Measurements from ENCODE around the gene SART1. TPM values are rescaled to one million over a fixed set of nuclear protein-coding genes. Genes with fewer than 3 reads are reported as not detected.
A peak's percentile ranks its signal among the peaks of the same experiment; 100 is the strongest.

The SART1 gene
- total RNA-seq, 2 donors from 2014 or later: 31.2 to 31.6 TPM

- no peak for DNase-seq
- no peak for ATAC-seq
- intact Hi-C loops (cut with DNase I): loop anchor here (10.0 kb wide), 2 partner anchors 206 to 276 kb away; no protein-coding TSS in a partner anchor
These were observed 19.7 kb downstream of the SART1 start for GRCh38 chr11:65981101-65981740.

- intact Hi-C loops (cut with DNase I): loop anchor here (10.0 kb wide), 2 partner anchors 207 to 277 kb away; no protein-coding TSS in a partner anchor
- DNase-seq: no peak
- peak in 1 of 2 donors; percentile 12 for ATAC-seq
These were observed 20.7 kb downstream of the SART1 start for GRCh38 chr11:65981972-65982823.

GRCh38 chr11:65982824-65983588, 21.5 kb downstream of the SART1 start:
- intact Hi-C loops (cut with DNase I): loop anchor here (10.0 kb wide), 2 partner anchors 208 to 278 kb away; no protein-coding TSS in a partner anchor
- DNase-seq (no peak), ATAC-seq (no peak)

GRCh38 chr11:65983589-65983987, 22.1 kb downstream of the SART1 start:
- ATAC-seq: no peak
- intact Hi-C loops (cut with DNase I): loop anchor here (10.0 kb wide), 2 partner anchors 209 to 279 kb away; no protein-coding TSS in a partner anchor
- DNase-seq: no peak

- ATAC-seq: no peak
- peak; percentile 13 for DNase-seq
- intact Hi-C loops (cut with DNase I): loop anchor here (5.0 to 10.0 kb wide), 4 partner anchors 105 to 283 kb away; no protein-coding TSS in a partner anchor
These were observed 25.8 kb downstream of the SART1 start for GRCh38 chr11:65987336-65987735.

GRCh38 chr11:65988791-65989592, 27.5 kb downstream of the SART1 start:
- intact Hi-C loops (cut with DNase I): loop anchor here (2.0 to 10.0 kb wide), 5 partner anchors 104 to 284 kb away; no protein-coding TSS in a partner anchor
- DNase-seq: peak; percentile 89
- peak; percentile 98 to 99 for ATAC-seq

- DNase-seq (no peak), ATAC-seq (no peak)
- intact Hi-C loops (cut with DNase I): no loop called here
These were observed 30.5 kb downstream of the SART1 start for GRCh38 chr11:65992056-65992455.

GRCh38 chr11:65997286-65997685, 35.8 kb downstream of the SART1 start:
- intact Hi-C loops (cut with DNase I): no loop called here
- ATAC-seq: no peak
- DNase-seq: no peak

- DNase-seq (peak; percentile 93), ATAC-seq (peak; percentile 92 to 93)
- intact Hi-C loops (cut with DNase I): no loop called here
These were observed 40.6 kb downstream of the SART1 start, which contains the start of the genes BANF1 and EIF1AD for GRCh38 chr11:66001942-66002647. Gene BANF1, plus strand, starts transcription at chr11:66002503. Its CDS starts 748 bp downstream, at chr11:66003251. Gene EIF1AD, minus strand, starts transcription at chr11:66002157. Its CDS starts 1,768 bp downstream, at chr11:66000389.

GRCh38 chr11:66002648-66003225, 41.2 kb downstream of the SART1 start:
- intact Hi-C loops (cut with DNase I): no loop called here
- peak; percentile 87 to 90 for ATAC-seq
- DNase-seq: peak; percentile 67

- DNase-seq: no peak
- intact Hi-C loops (cut with DNase I): no loop called here
- no peak for ATAC-seq
These were observed 41.8 kb downstream of the SART1 start for GRCh38 chr11:66003291-66003690.

GRCh38 chr11:66004186-66004585, 42.7 kb downstream of the SART1 start:
- no peak for ATAC-seq
- intact Hi-C loops (cut with DNase I): no loop called here
- no peak for DNase-seq

- intact Hi-C loops (cut with DNase I): no loop called here
- DNase-seq: peak; percentile 2
- no peak for ATAC-seq
These were observed 44.8 kb downstream of the SART1 start for GRCh38 chr11:66006134-66006890.

- ATAC-seq (no peak), DNase-seq (no peak)
- intact Hi-C loops (cut with DNase I): no loop called here
These were observed 45.3 kb downstream of the SART1 start for GRCh38 chr11:66006891-66007176.

- intact Hi-C loops (cut with DNase I): no loop called here
- ATAC-seq (peak in 1 of 2 donors; percentile 33), DNase-seq (no peak)
These were observed 45.7 kb downstream of the SART1 start for GRCh38 chr11:66007201-66007634.

GRCh38 chr11:66008095-66008467, 46.5 kb downstream of the SART1 start:
- intact Hi-C loops (cut with DNase I): no loop called here
- no peak for ATAC-seq
- no peak for DNase-seq
